ENCODE data around the gene CSNK1G3. TPM values are rescaled to one million over a fixed set of nuclear protein-coding genes. Genes with fewer than 3 reads are reported as not detected.
A peak's percentile ranks its signal among the peaks of the same experiment; 100 is the strongest.

Gene CSNK1G3
- total and polyA plus RNA-seq, 2 experiments from 2014 or later, result 37.4 to 79.9 TPM

DNA sequence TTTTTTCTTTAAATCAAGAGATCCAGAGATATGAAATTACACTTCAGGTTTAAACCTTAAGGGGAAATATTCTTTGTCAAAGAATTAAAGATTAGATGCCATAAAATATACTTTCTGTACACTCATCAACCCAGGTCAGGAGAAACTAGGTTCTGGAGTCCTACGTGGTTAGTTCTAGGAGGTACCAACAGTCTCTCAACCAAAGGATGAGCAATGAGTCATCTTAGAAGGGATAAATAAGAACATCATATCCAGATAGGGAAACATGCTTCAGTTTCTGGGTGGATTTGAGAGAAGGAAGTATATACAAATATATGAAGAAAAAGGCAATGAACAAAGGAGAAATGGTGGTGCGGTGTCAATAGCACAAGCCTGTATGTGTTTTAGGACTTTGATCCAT lies 98.2 kb downstream of the CSNK1G3 start:
- peaks cover 39% of the 10 kb centered on the region for H3K36me3 ChIP-seq (ENCODE audit: low read depth)
- H3K27me3 ChIP-seq (replicated peaks; ENCODE audit: insufficient read depth), result no peaks in the 10 kb centered on the region
- H3K9ac ChIP-seq, result no peak overlapping the region
- no peaks in the 10 kb centered on the region for H4K20me1 ChIP-seq (ENCODE audit: insufficient read depth)
- H3K9me2 ChIP-seq (ENCODE audit: insufficient read depth), result no peaks in the 10 kb centered on the region
- no peaks in the 10 kb centered on the region for H3K79me2 ChIP-seq (ENCODE audit: insufficient read depth)
- no peak overlapping the region for H2AFZ ChIP-seq
- no peak overlapping the region for H3K4me2 ChIP-seq (ENCODE audit: unreplicated experiment)
- H3K4me3 ChIP-seq, result no peak overlapping the region
- TF ChIP-seq EZH2phosphoT487 (IDR thresholded peaks at IDR 0.05; ENCODE audit: insufficient read depth, low read depth) (no peak), EZH2 (IDR thresholded peaks at IDR 0.05; ENCODE audit: insufficient read depth, poor library complexity, severe bottlenecking) (no peak)
- peaks cover 30% of the 10 kb centered on the region for H3F3A ChIP-seq (ENCODE audit: insufficient read depth)
- H3K4me1 ChIP-seq (ENCODE audit: insufficient read depth), result no peaks in the 10 kb centered on the region
- H3K9me3 ChIP-seq (ENCODE audit: low read depth), result no peaks in the 10 kb centered on the region
- no peak overlapping the region for H3K27ac ChIP-seq
- in situ Hi-C loops (cut with MboI), result loop anchor here (25.0 kb wide), 1 partner anchor 198 kb away; the partner anchor contains the start of gene CEP120
- 96 to 97% methylated on average over 2 of the region's 2 CpGs for WGBS, 2 experiments (ENCODE audit: low coverage in 1 of 2, low lambda C conversion rate in 2 of 2, missing lambda C conversion rate in 2 of 2)
- DNase-seq, result peak; percentile 34

DNA sequence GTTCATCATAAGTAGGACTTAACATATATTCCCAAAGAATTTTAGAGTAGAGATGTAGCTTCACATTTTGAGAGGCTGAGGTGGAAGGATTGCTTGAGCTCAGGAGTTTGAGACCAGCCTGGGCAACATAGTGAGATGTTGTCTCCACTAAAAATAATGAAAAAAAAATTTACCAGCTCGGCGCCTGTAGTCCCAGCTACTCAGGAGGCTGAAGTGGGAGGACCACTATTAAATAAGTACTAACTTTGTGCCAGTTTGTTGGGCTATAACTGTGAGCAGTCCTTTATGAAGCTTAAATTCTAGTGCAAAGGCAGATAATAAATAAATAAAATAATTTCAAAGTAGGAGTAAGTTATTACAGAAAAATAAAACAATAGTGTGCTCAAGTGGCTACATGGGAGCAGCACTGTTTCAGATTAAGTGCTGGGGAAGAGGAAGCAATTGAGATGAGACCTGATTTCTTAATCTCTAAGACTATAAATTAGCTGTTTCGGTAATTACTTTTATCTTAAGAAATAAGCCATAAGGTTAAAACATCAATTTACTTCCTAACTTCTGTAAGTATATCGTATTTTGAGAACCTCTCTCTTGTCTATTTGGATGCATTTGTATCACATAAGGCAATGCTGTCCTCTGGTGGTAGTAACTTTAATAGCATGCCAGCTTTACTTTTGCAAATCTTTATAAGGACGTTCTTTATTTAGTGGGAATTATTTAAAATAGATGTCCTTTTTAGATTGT lies 98.9 kb downstream of the CSNK1G3 start:
- DNase-seq, result peak; percentile 74
- WGBS, 2 experiments (ENCODE audit: low coverage in 1 of 2, low lambda C conversion rate in 2 of 2, missing lambda C conversion rate in 2 of 2), result 35 to 40% methylated on average over 5 of the region's 5 CpGs
- in situ Hi-C loops (cut with MboI), result loop anchor here (25.0 kb wide), 1 partner anchor 199 kb away; the partner anchor contains the start of gene CEP120
- H3K9me2 ChIP-seq (ENCODE audit: insufficient read depth), result no peaks in the 10 kb centered on the region
- peak overlapping the region; percentile 8; the same call in 1 of the 2 replicates for H3K27ac ChIP-seq
- H3K36me3 ChIP-seq (ENCODE audit: low read depth), result peaks cover 44% of the 10 kb centered on the region
- no peaks in the 10 kb centered on the region for H3K27me3 ChIP-seq (replicated peaks; ENCODE audit: insufficient read depth)
- no peaks in the 10 kb centered on the region for H3K79me2 ChIP-seq (ENCODE audit: insufficient read depth)
- TF ChIP-seq EZH2 (IDR thresholded peaks at IDR 0.05; ENCODE audit: insufficient read depth, poor library complexity, severe bottlenecking) (no peak), EZH2phosphoT487 (IDR thresholded peaks at IDR 0.05; ENCODE audit: insufficient read depth, low read depth) (no peak)
- H3F3A ChIP-seq (ENCODE audit: insufficient read depth), result peaks cover 30% of the 10 kb centered on the region
- H3K4me1 ChIP-seq (ENCODE audit: insufficient read depth), result no peaks in the 10 kb centered on the region
- no peak overlapping the region for H3K4me3 ChIP-seq
- no peak overlapping the region for H3K9ac ChIP-seq
- peak overlapping the region; percentile 36; the same call in 1 of the 2 replicates for H2AFZ ChIP-seq
- no peaks in the 10 kb centered on the region for H3K9me3 ChIP-seq (ENCODE audit: low read depth)
- H4K20me1 ChIP-seq (ENCODE audit: insufficient read depth), result no peaks in the 10 kb centered on the region
- H3K4me2 ChIP-seq (ENCODE audit: unreplicated experiment), result no peak overlapping the region

DNA sequence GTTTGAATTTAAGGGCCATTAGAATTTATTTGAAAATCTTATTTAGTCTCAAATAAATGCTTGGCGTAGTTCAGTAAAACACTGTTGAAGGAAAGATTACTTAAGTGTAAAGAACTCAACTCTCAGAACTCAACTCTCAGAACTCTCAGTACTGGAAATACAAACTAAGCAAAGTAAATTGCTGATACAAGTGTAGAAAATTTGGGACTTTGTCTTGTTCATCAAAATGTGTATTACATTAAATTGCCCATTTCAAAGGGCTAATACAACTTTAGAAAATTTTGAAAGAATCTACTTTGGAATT lies 99.4 kb downstream of the CSNK1G3 start:
- in situ Hi-C loops (cut with MboI), result loop anchor here (25.0 kb wide), 1 partner anchor 199 kb away; the partner anchor contains the start of gene CEP120
- TF ChIP-seq EZH2phosphoT487 (IDR thresholded peaks at IDR 0.05; ENCODE audit: insufficient read depth, low read depth) (no peak), EZH2 (IDR thresholded peaks at IDR 0.05; ENCODE audit: insufficient read depth, poor library complexity, severe bottlenecking) (no peak)
- Histone ChIP-seq H3K4me3 (no peak overlapping the region), H3K27me3 (replicated peaks; ENCODE audit: insufficient read depth) (no peaks in the 10 kb centered on the region), H3K79me2 (ENCODE audit: insufficient read depth) (no peaks in the 10 kb centered on the region), H2AFZ (peak overlapping the region; percentile 36; the same call in 1 of the 2 replicates), H3K4me2 (ENCODE audit: unreplicated experiment) (no peak overlapping the region), H3K36me3 (ENCODE audit: low read depth) (peaks cover 43% of the 10 kb centered on the region), H3K9ac (no peak overlapping the region), H3K27ac (no peak overlapping the region), H3K9me3 (ENCODE audit: low read depth) (no peaks in the 10 kb centered on the region), H4K20me1 (ENCODE audit: insufficient read depth) (no peaks in the 10 kb centered on the region), H3K4me1 (ENCODE audit: insufficient read depth) (no peaks in the 10 kb centered on the region), H3K9me2 (ENCODE audit: insufficient read depth) (no peaks in the 10 kb centered on the region), H3F3A (ENCODE audit: insufficient read depth) (peaks cover 30% of the 10 kb centered on the region)
- no peak for DNase-seq
- 15 to 21% methylated on average over 1 of the region's 1 CpG for WGBS, 2 experiments (ENCODE audit: low coverage in 1 of 2, low lambda C conversion rate in 2 of 2, missing lambda C conversion rate in 2 of 2)

DNA sequence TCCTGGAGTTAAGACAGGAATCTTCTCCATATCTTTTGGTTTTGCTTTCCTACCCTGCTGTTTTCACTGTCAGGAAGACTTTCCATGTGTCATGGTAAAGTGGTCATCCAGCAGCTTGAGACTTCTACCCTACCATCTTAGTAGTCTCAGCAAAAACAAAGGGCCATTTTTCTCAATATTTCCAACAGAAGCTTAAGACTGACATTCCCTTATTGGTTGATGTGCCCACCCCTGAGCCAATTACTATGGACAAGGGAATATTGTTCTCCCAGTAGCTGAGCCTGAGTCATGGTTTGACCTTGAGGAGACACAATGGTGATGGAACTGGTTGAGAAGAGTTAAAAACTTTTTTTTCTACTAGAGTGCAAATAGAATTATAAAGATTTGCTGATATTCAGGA lies 105.6 kb downstream of the CSNK1G3 start:
- DNase-seq, result no peak
- Histone ChIP-seq H3F3A (ENCODE audit: insufficient read depth) (no peaks in the 10 kb centered on the region), H3K9me3 (ENCODE audit: low read depth) (no peaks in the 10 kb centered on the region), H2AFZ (no peak overlapping the region), H3K27ac (no peak overlapping the region), H4K20me1 (ENCODE audit: insufficient read depth) (no peaks in the 10 kb centered on the region), H3K79me2 (ENCODE audit: insufficient read depth) (no peaks in the 10 kb centered on the region), H3K36me3 (ENCODE audit: low read depth) (peaks cover 21% of the 10 kb centered on the region), H3K4me1 (ENCODE audit: insufficient read depth) (no peaks in the 10 kb centered on the region), H3K27me3 (replicated peaks; ENCODE audit: insufficient read depth) (no peaks in the 10 kb centered on the region), H3K9me2 (ENCODE audit: insufficient read depth) (no peaks in the 10 kb centered on the region), H3K4me3 (no peak overlapping the region), H3K4me2 (ENCODE audit: unreplicated experiment) (no peak overlapping the region), H3K9ac (no peak overlapping the region)
- in situ Hi-C loops (cut with MboI), result loop anchor here (25.0 kb wide), 1 partner anchor 205 kb away; the partner anchor contains the start of gene CEP120
- TF ChIP-seq EZH2 (IDR thresholded peaks at IDR 0.05; ENCODE audit: insufficient read depth, poor library complexity, severe bottlenecking) (no peak), EZH2phosphoT487 (IDR thresholded peaks at IDR 0.05; ENCODE audit: insufficient read depth, low read depth) (no peak)

All from GM23248 (cell line).